Liver (tissue), 9 donors: ENCODE measurements around the gene BTRC. TPM values are rescaled to one million over a fixed set of nuclear protein-coding genes. Genes with fewer than 3 reads are reported as not detected.

ENCODE experiments used
- DNase-seq: peaks from one replicate; pipeline ENCODE4 v3.0.0-alpha.2; 2017; ENCODE audit warnings: low spot score
- H3K27ac ChIP-seq, 2 donors: one replicate each; pipeline ENCODE4 v1.7.0; 2013; ENCODE audit warnings: inconsistent platforms in 2 of 2, low read length in 2 of 2, control low read depth in 1 of 2, low read depth in 1 of 2, mild to moderate bottlenecking in 1 of 2
- H3K27me3 ChIP-seq, 4 donors: one replicate each; pipeline versions ENCODE4 v1.6.1 to v1.7.0; 2013; ENCODE audit warnings: low read length in 3 of 4, inconsistent platforms in 1 of 4, mild to moderate bottlenecking in 1 of 4, moderate library complexity in 1 of 4; ENCODE audit not compliant: control insufficient read depth in 4 of 4, insufficient read depth in 4 of 4
- H3K36me3 ChIP-seq, 4 donors: one replicate each; pipeline versions ENCODE4 v1.6.1 to v1.7.0; 2013; ENCODE audit warnings: low read length in 3 of 4, mild to moderate bottlenecking in 3 of 4, low read depth in 1 of 4, moderate library complexity in 1 of 4; ENCODE audit not compliant: control insufficient read depth in 4 of 4, insufficient read depth in 3 of 4
- H3K4me1 ChIP-seq, 4 donors: one replicate each; pipeline versions ENCODE4 v1.6.1 to v1.7.0; 2013; ENCODE audit warnings: low read length in 3 of 4, mild to moderate bottlenecking in 3 of 4, moderate library complexity in 1 of 4; ENCODE audit not compliant: control insufficient read depth in 4 of 4, insufficient read depth in 4 of 4
- H3K4me3 ChIP-seq, 3 donors: one replicate each; pipeline versions ENCODE4 v1.6.1 to v1.7.0; 2013; ENCODE audit warnings: low read length in 3 of 3, control low read depth in 1 of 3, low read depth in 1 of 3, mild to moderate bottlenecking in 1 of 3
- H3K9ac ChIP-seq, 2 donors: one replicate each; pipeline ENCODE4 v1.7.0; 2013; ENCODE audit warnings: low read length in 2 of 2, mild to moderate bottlenecking in 2 of 2, moderate library complexity in 2 of 2, control low read depth in 1 of 2, low read depth in 1 of 2
- H3K9me3 ChIP-seq, 4 donors: one replicate each; pipeline versions ENCODE4 v1.6.1 to v1.7.0; 2013; ENCODE audit warnings: low read length in 3 of 4; ENCODE audit not compliant: control insufficient read depth in 4 of 4
- ATF3 ChIP-seq: IDR thresholded peaks from 2 replicates; pipeline ENCODE4 v1.6.1; 2016; ENCODE audit warnings: antibody characterized with exemption
- EGR1 ChIP-seq, 2 donors: IDR thresholded peaks; 2 replicates each; pipeline ENCODE4 v1.6.1; 2016 to 2018; ENCODE audit warnings: antibody characterized with exemption in 2 of 2, low read depth in 2 of 2
- FOXA1 ChIP-seq: IDR thresholded peaks from 2 replicates; pipeline ENCODE4 v1.6.1; 2016; ENCODE audit warnings: antibody characterized with exemption
- FOXA2 ChIP-seq: IDR thresholded peaks from 2 replicates; pipeline ENCODE4 v1.6.1; 2016; ENCODE audit warnings: antibody characterized with exemption
- GABPA ChIP-seq, 2 donors: IDR thresholded peaks in 1 of 2; conservative IDR thresholded peaks in 1 of 2; 2 replicates each; pipeline ENCODE4 v1.6.1; 2016; ENCODE audit warnings: antibody characterized with exemption in 2 of 2, mild to moderate bottlenecking in 1 of 2, moderate library complexity in 1 of 2
- HNF4G ChIP-seq: IDR thresholded peaks from 2 replicates; pipeline ENCODE4 v1.6.1; 2016; ENCODE audit warnings: antibody characterized with exemption
- JUND ChIP-seq, 2 donors: IDR thresholded peaks; 2 replicates each; pipeline ENCODE4 v1.6.1; 2016; ENCODE audit warnings: antibody characterized with exemption in 2 of 2
- MAX ChIP-seq: IDR thresholded peaks from 2 replicates; pipeline ENCODE4 v1.6.1; 2016; ENCODE audit warnings: antibody characterized with exemption
- NR2F2 ChIP-seq: IDR thresholded peaks from 2 replicates; pipeline ENCODE4 v1.6.1; 2016; ENCODE audit warnings: antibody characterized with exemption
- RAD21 ChIP-seq, 2 donors: IDR thresholded peaks; 2 replicates each; pipeline ENCODE4 v1.6.1; 2016; ENCODE audit warnings: antibody characterized with exemption in 2 of 2, mild to moderate bottlenecking in 2 of 2
- RXRA ChIP-seq, 2 donors: IDR thresholded peaks; 2 replicates each; pipeline ENCODE4 v1.6.1; 2017 to 2018; ENCODE audit warnings: antibody characterized with exemption in 2 of 2, mild to moderate bottlenecking in 1 of 2
- SP1 ChIP-seq: IDR thresholded peaks from 2 replicates; pipeline ENCODE4 v1.6.1; 2018; ENCODE audit warnings: antibody characterized with exemption, mild to moderate bottlenecking
- TAF1 ChIP-seq: conservative IDR thresholded peaks from 2 replicates; pipeline ENCODE4 v1.6.1; 2016; ENCODE audit warnings: antibody characterized with exemption, mild to moderate bottlenecking
- YY1 ChIP-seq: IDR thresholded peaks from 2 replicates; pipeline ENCODE4 v1.6.1; 2016; ENCODE audit warnings: antibody characterized with exemption, mild to moderate bottlenecking
- ZBTB33 ChIP-seq: IDR thresholded peaks from 2 replicates; pipeline ENCODE4 v1.6.1; 2016; ENCODE audit warnings: antibody characterized with exemption
- WGBS: extraction: QIAGEN DNeasy Blood & Tissue Kit; methylation state at CpG from one replicate; pipeline ENCODE4 v1.1.7; 2013; 5-methylcytosine and 5-hydroxymethylcytosine counted together
- polyA plus RNA-seq, 2 donors: library from polyadenylated mRNA; stranded (reverse) in 1 of 2; unstranded in 1 of 2; fragments of 200-250 nt in 1 of 2; fragments of >200 nt in 1 of 2; fragmentation: Nextera tagmentation in 1 of 2; extraction: Ambion mirVana in 1 of 2; gene quantifications; one replicate each; pipeline versions ENCODE4 v1.2.1 to v1.2.3, GENCODE V29; 2013 to 2015
- total RNA-seq, 2 donors: library from RNA; depleted of rRNA; stranded (reverse); fragments of >200 nt; gene quantifications; one replicate each; pipeline ENCODE4 v1.2.3, GENCODE V29; 2014
- TF ChIP-seq, protein P1 (sequence below): IDR thresholded peaks from 2 replicates; pipeline ENCODE4 v1.6.1; 2016; ENCODE audit warnings: antibody characterized with exemption, mild to moderate bottlenecking
- TF ChIP-seq, protein P2 (sequence below): fragments of 150-350 bp; IDR thresholded peaks from 2 replicates; pipeline ENCODE4 v1.5.1; 2017; ENCODE audit warnings: improper control_type of control experiment, low read depth, low read length; ENCODE audit not compliant: missing input control
- donor health status: healthy.
- donor health status: healthy.
- donor health status: healthy.
- donor health status: healthy.
- donor health status: healthy.

BTRC gene
- total and polyA plus RNA-seq, 4 donors: 2.7 to 28.2 (median 5.9) TPM

- no peak for TF ChIP-seq ATF3
- no peak for TF ChIP-seq EGR1 (IDR thresholded peaks at IDR 0.05; ENCODE audit: low read depth in 2 of 2)
- TF ChIP-seq TAF1: no peak
- TF ChIP-seq, protein P1, sequence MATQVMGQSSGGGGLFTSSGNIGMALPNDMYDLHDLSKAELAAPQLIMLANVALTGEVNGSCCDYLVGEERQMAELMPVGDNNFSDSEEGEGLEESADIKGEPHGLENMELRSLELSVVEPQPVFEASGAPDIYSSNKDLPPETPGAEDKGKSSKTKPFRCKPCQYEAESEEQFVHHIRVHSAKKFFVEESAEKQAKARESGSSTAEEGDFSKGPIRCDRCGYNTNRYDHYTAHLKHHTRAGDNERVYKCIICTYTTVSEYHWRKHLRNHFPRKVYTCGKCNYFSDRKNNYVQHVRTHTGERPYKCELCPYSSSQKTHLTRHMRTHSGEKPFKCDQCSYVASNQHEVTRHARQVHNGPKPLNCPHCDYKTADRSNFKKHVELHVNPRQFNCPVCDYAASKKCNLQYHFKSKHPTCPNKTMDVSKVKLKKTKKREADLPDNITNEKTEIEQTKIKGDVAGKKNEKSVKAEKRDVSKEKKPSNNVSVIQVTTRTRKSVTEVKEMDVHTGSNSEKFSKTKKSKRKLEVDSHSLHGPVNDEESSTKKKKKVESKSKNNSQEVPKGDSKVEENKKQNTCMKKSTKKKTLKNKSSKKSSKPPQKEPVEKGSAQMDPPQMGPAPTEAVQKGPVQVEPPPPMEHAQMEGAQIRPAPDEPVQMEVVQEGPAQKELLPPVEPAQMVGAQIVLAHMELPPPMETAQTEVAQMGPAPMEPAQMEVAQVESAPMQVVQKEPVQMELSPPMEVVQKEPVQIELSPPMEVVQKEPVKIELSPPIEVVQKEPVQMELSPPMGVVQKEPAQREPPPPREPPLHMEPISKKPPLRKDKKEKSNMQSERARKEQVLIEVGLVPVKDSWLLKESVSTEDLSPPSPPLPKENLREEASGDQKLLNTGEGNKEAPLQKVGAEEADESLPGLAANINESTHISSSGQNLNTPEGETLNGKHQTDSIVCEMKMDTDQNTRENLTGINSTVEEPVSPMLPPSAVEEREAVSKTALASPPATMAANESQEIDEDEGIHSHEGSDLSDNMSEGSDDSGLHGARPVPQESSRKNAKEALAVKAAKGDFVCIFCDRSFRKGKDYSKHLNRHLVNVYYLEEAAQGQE: no peak
- TF ChIP-seq JUND (IDR thresholded peaks at IDR 0.05): no peak
- no peak for TF ChIP-seq RAD21 (IDR thresholded peaks at IDR 0.05)
- TF ChIP-seq SP1: no peak
- TF ChIP-seq MAX: no peak
- no peak for TF ChIP-seq HNF4G
- TF ChIP-seq GABPA (IDR thresholded peaks at IDR 0.05 in 1 of 2, conservative IDR thresholded peaks at IDR 0.05 in 1 of 2): no peak
- no peak for TF ChIP-seq FOXA2
- no peak for TF ChIP-seq YY1
- TF ChIP-seq RXRA (IDR thresholded peaks at IDR 0.05): no peak
- no peak for TF ChIP-seq ZBTB33
- no peak for TF ChIP-seq FOXA1
- no peak for TF ChIP-seq NR2F2
Measured at GRCh38 chr10:101565370-101565900, 211.5 kb downstream of the BTRC start.

GRCh38 chr10:101565936-101566332 lies 212.0 kb downstream of the BTRC start:
- H3K9me3 ChIP-seq: no peaks in the 10 kb centered on the region
- peaks cover 0 to 7% (median 5%) of the 10 kb centered on the region in 4 donors for H3K27me3 ChIP-seq
- H3K4me3 ChIP-seq: no peak overlapping the region
- TF ChIP-seq SP1 (no peak), EGR1 (IDR thresholded peaks at IDR 0.05; ENCODE audit: low read depth in 2 of 2) (no peak), ZBTB33 (no peak), JUND (IDR thresholded peaks at IDR 0.05) (no peak), HNF4G (no peak), ATF3 (no peak), FOXA1 (no peak), YY1 (no peak), RXRA (IDR thresholded peaks at IDR 0.05) (no peak), TAF1 (no peak)
- TF ChIP-seq, protein P1: no peak
- TF ChIP-seq, protein P2, sequence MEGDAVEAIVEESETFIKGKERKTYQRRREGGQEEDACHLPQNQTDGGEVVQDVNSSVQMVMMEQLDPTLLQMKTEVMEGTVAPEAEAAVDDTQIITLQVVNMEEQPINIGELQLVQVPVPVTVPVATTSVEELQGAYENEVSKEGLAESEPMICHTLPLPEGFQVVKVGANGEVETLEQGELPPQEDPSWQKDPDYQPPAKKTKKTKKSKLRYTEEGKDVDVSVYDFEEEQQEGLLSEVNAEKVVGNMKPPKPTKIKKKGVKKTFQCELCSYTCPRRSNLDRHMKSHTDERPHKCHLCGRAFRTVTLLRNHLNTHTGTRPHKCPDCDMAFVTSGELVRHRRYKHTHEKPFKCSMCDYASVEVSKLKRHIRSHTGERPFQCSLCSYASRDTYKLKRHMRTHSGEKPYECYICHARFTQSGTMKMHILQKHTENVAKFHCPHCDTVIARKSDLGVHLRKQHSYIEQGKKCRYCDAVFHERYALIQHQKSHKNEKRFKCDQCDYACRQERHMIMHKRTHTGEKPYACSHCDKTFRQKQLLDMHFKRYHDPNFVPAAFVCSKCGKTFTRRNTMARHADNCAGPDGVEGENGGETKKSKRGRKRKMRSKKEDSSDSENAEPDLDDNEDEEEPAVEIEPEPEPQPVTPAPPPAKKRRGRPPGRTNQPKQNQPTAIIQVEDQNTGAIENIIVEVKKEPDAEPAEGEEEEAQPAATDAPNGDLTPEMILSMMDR: no peak

More at GRCh38 chr10:101565370-101565900, 211.5 kb downstream of the BTRC start:
- Histone ChIP-seq H3K27me3 (peaks cover 0 to 7% (median 5%) of the 10 kb centered on the region in 4 donors), H3K27ac (no peak overlapping the region), H3K4me1 (peaks cover 5 to 12% (median 9%) of the 10 kb centered on the region in 4 donors), H3K9ac (no peak overlapping the region), H3K9me3 (no peaks in the 10 kb centered on the region), H3K36me3 (no peaks in the 10 kb centered on the region), H3K4me3 (no peak overlapping the region)
- no peak for DNase-seq
- 81% methylated on average over 5 of the region's 5 CpGs for WGBS

More at GRCh38 chr10:101565936-101566332, 212.0 kb downstream of the BTRC start:
- Histone ChIP-seq H3K4me1 (peaks cover 7 to 17% (median 10%) of the 10 kb centered on the region in 4 donors), H3K27ac (no peak overlapping the region), H3K36me3 (no peaks in the 10 kb centered on the region), H3K9ac (no peak overlapping the region)
- DNase-seq: no peak
- 70% methylated on average over 8 of the region's 8 CpGs for WGBS
